H4 (cell line): Measurements from ENCODE around the gene TERT. TPM values are rescaled to one million over a fixed set of nuclear protein-coding genes. Genes with fewer than 3 reads are reported as not detected.
"Not testable (repeated sequence)": the region's sequence is repeated elsewhere in the genome, so short reads cannot be mapped to it uniquely, and the experiment has no call there.

ENCODE experiments used
- DNase-seq: peaks from one replicate; pipeline ENCODE4 v3.0.0-alpha.2; 2015; ENCODE audit warnings: low spot score
- total RNA-seq: library from RNA; depleted of rRNA; stranded (reverse); fragments of >200 nt; shearing (Covaris generic); gene quantifications from 2 replicates; pipeline ENCODE4 v1.2.3, GENCODE V29; 2014

TERT gene
- total RNA-seq, 1 experiment from 2014 or later = 0.23 TPM

- DNase-seq = no peak
Measured at GRCh38 chr5:1294206-1294834, 548 bp downstream of the TERT start.

GRCh38 chr5:1293416-1294205, 1.3 kb downstream of the TERT start:
- DNase-seq = no peak

GRCh38 chr5:1292846-1293415, 1.9 kb downstream of the TERT start:
- DNase-seq = no peak

- no peak for DNase-seq
Measured at GRCh38 chr5:1292139-1292538, 2.7 kb downstream of the TERT start.

- DNase-seq = no peak
Measured at GRCh38 chr5:1291611-1292080, 3.2 kb downstream of the TERT start.

GRCh38 chr5:1290956-1291355, 3.9 kb downstream of the TERT start:
- not testable (repeated sequence) for DNase-seq

- not testable (repeated sequence) for DNase-seq
Measured at GRCh38 chr5:1289559-1289958, 5.3 kb downstream of the TERT start.

GRCh38 chr5:1288439-1289335, 6.2 kb downstream of the TERT start:
- DNase-seq = no peak

- no peak for DNase-seq
Measured at GRCh38 chr5:1285883-1286291, 9.0 kb downstream of the TERT start.

- DNase-seq = no peak
Measured at GRCh38 chr5:1285141-1285540, 9.7 kb downstream of the TERT start.

- not testable (repeated sequence) for DNase-seq
Measured at GRCh38 chr5:1284336-1284970, 10.4 kb downstream of the TERT start.

- not testable (repeated sequence) for DNase-seq
Measured at GRCh38 chr5:1283729-1284041, 11.2 kb downstream of the TERT start.

- not testable (repeated sequence) for DNase-seq
Measured at GRCh38 chr5:1282993-1283728, 11.7 kb downstream of the TERT start.

GRCh38 chr5:1282131-1282992, 12.5 kb downstream of the TERT start:
- DNase-seq = no peak

- no peak for DNase-seq
Measured at GRCh38 chr5:1281038-1281882, 13.6 kb downstream of the TERT start.

- DNase-seq = no peak
Measured at GRCh38 chr5:1280177-1281037, 14.5 kb downstream of the TERT start.

GRCh38 chr5:1279443-1280151, 15.3 kb downstream of the TERT start:
- no peak for DNase-seq
